Limb (tissue), 2 donors: Measurements from ENCODE around the gene WNT7B.
"Not testable (repeated sequence)": the region's sequence is repeated elsewhere in the genome, so short reads cannot be mapped to it uniquely, and the experiment has no call there.

Source experiments
- DNase-seq, 2 donors: peaks; one replicate each; pipeline ENCODE4 v3.0.0-alpha.2; 2016; ENCODE audit errors: extremely low spot score in 2 of 2

WNT7B gene

GRCh38 chr22:46008836-46009596 is 32.1 kb upstream of the WNT7B start:
- DNase-seq, result no peak

- DNase-seq, result no peak
Measured at GRCh38 chr22:46008291-46008690, 31.3 kb upstream of the WNT7B start.

DNA sequence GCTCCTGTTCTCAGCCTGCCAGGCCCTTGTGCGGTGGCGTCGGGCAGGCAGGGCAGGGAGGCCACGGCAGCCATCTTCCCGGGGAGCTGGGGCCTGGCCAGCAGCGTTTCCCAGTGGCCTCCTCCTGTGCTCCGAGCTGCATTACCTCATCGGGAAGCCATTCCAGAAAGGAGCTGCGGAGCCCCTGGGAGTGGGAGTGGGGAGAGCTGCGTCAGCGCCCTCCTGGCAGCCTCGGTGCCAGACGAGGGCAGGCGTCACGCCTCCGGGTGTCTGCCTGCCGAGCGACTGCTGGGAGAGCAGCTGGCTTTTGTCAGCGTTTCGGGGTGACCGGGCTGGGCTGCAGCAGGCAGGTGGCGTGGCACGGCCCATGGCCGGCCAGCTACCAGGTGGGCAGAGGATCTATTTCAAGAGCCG is 30.9 kb upstream of the WNT7B start:
- peak; percentile 77 to 82 for DNase-seq

DNA sequence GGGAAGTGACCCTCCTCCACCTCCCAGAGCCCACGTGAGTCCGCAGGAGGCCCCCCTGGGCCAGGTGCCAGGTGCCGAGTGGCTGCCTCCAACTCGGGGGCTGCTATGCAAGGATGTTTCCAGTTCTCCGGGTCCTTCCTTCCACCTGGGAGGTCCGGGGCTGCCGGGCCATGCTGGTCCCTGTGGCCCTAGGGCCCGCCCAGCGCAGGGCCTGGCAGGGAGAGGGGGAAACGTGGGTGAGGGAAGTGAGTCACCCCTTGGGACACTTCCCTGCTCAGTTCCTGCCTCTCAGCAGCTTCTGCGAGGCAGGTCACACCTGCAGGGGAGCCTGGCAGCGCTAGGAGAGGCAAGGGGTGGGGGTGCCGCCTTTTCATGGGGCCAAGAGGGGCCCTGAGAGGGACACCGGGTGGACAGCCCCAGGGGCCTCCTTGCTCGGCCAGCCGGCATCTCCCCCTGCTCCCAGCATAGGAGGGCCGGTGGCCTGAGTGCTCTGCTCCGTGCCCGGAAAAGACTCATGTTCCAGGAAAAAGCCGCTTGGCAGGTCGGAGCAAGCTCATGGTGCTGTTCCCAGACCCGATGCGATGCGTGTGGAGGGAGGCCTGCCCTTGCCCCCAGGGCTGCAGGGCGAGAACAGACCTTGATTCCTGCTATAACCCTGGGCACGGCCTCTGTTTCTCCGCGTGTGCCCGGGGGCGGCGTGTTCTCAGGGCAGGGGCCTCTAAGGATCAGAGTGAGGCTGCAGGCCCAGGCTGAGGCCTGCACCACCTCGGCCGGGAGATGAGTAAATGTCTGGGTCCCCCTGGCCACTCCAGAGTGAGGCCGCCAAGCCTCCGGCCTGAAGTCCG is 30.3 kb upstream of the WNT7B start:
- peak in 1 of 2 donors; percentile 60 for DNase-seq

DNA sequence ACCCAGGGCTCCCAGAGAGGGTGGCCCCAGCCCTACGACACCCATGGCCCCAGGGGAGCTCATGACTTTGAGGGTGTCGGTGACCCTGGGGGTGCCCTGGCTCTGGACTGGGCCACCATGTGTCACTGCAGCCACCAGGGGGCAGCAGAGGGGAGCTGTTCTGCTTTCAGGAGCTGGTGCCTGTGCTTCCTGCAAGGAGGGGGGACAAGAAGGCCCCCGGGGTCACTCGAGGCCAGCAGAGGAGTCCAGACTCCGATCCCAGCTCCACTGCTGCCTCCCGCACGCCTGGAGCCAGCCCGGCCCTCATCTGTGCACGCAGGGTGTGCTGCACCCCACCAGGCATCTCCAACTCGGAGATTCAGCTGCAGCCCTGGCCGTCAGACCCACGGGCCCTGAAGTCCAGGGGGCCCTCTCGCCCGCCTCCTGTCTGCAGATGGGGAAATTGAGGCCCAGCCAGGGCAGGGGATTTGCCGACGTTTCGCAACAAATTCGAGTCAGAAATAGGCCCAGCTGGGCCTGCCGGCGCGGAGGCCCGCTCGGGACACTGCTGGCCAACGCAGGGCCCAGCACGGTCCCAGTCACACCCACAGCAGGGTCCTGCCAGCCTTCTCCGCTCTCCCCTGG is 29.5 kb upstream of the WNT7B start:
- DNase-seq, result peak; percentile 80 to 92

- DNase-seq, result not testable (repeated sequence)
Measured at GRCh38 chr22:46005116-46005705, 28.2 kb upstream of the WNT7B start.

DNA sequence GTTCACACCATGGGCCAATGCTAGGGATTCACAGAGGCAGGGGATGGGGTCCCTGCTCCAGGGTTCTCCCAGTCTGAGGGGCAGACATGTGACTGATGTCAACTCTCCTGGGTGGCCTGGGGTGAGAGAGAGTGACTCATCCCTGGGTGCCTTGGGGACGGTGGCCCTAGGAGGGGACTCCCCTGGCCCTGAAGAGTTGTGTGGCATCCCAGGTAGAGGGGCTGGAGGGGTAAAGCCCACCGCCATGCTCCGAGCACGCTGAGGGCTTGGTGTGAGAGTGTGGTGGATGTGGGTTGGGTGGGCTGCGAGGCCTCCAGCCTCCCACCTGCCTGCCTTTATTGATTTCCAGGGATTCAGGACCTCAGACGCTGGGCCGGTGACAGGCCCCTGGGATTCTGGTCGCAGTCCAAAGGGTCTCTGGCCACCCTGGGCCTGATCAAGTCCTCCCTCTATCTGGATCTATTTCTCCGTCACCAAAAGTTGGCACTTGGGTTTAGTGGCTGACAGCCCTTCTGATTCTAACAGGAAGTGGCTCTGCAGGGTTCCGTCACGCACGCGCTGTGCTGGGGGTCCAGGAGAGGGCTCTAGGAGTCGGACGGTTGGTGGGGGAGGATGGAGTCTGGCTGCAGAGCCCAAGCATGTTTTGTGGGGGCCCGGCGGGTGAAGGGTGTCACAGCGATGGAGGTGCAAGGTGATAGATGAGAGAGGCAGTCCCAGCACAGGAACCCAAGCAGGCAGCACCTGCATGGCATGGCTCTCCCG is 27.3 kb upstream of the WNT7B start:
- no peak for DNase-seq

- no peak for DNase-seq
Measured at GRCh38 chr22:46003271-46004091, 26.5 kb upstream of the WNT7B start.

DNA sequence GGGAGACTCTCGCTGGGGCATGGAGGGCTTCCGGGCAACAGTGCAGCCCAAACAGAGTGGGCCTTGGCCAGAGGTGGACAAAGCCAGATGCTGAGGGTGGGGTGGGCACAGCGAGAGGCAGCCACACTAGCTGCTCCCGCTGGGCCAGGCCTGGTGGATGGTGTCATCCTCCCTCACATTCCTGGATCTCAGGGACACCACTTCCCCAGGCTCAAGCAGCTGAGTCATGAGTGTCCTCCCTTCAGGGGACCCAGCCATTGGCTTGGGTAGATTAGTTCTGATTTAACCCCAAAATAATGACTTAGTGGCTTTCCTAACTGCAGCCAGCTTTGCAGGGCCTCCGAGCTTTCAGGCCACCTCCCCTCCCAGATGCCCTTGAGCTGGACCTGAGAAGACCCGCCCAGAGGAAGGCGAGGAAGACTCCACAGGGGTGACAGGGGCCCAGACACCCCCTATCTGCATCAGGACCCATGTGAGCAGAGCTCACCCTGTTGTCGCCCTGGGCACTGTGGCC is 25.9 kb upstream of the WNT7B start:
- DNase-seq, result no peak

DNA sequence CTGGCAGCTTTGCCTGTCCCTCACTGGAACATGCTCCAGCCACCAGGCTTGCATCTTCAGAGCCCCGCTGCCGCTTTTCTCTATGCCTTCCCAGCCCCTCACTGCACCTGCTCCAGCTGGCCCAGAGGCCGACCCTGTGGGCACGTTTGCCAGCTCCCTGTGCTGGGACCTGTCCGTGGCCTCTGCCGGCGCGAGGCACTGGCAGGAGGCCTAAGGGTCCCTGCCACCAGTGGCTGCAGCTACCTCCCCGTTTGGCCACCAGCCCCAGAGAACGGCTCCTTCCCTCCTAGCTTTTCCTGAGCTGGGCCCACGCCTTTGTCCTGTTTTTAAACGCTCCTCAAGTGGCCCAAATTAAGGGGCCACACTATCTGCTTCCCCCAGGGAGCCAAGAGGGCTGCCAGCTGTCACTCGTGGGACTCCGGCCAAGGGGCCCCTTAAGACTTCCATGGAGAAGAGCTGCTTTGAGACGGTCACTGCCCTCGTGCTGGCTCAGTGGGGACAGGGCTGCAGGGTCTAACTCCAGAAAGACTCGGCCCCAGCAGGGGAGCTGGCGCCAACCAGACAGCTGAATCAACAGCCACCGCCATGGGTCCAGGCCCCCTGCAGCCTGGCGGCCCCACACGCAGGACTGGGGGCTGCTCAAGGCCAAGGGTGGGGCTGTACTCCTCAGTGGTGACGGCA is 24.6 kb upstream of the WNT7B start:
- DNase-seq, result peak in 1 of 2 donors; percentile 60

DNA sequence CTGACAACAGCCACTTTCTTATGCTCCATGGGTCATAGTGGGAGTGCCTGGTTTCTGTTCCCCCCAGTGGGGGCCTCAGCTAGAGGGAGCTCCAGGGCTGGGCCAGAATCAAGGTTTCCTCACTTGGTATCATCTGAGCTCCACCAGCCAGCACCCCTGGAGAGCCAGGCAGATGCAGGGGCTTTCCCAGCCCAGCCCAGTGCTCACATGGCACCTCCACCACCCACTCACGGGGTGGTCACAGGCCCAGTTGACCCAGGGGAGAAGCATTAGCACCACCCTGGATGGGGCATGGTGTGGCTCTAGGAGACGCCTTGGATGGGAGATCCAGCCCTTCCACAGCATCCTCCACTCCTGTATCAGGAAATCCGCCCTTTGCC is 24.1 kb upstream of the WNT7B start:
- DNase-seq, result no peak

DNA sequence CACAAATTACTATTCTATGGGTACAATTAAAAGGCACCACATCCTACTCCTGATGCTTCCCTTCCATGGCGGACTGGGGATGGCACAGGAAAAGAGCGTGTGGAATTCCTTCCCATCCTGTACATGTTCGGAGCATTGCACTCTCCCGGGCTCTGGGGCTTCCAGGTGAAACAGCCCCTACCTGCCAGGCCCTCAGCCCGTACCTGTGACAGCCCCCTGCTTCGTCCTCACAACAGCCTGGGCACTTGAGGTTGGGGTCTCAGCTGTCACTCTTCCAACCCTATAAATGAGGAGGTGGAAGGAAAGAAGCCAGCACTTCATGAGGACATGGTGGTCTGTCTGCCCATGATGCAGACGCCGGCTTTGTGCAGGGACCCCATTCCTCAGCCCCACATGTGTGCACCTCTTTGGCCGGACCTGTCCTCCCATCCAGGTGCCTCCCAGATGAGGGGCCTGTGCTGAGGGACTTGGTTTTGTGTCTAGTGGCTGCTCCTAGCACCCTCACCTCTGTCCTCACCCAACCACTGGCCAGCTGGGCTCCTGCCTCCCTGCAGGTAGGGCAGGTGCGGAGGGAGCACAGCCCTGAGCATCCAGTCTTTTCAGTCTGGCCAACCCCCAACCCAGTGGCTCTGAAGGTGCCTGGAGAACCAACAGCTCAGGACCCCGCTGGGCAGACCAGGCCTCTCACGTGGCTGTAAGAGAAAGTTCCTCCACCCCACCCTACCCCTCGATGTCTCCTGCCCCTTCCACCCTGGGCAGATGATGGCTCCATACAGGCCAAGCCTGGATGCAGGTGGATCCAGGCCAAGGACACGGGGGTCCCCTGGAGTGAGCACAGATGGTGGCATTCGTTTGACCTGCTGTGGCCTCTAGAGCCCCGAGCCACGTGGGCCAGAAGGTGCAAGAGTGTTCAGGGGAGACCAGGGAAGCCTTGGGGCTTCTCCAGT is 23.4 kb upstream of the WNT7B start:
- no peak for DNase-seq

- DNase-seq, result no peak
Measured at GRCh38 chr22:45999379-45999971, 22.5 kb upstream of the WNT7B start.

- DNase-seq, result no peak
Measured at GRCh38 chr22:45998638-45999378, 21.8 kb upstream of the WNT7B start.

DNA sequence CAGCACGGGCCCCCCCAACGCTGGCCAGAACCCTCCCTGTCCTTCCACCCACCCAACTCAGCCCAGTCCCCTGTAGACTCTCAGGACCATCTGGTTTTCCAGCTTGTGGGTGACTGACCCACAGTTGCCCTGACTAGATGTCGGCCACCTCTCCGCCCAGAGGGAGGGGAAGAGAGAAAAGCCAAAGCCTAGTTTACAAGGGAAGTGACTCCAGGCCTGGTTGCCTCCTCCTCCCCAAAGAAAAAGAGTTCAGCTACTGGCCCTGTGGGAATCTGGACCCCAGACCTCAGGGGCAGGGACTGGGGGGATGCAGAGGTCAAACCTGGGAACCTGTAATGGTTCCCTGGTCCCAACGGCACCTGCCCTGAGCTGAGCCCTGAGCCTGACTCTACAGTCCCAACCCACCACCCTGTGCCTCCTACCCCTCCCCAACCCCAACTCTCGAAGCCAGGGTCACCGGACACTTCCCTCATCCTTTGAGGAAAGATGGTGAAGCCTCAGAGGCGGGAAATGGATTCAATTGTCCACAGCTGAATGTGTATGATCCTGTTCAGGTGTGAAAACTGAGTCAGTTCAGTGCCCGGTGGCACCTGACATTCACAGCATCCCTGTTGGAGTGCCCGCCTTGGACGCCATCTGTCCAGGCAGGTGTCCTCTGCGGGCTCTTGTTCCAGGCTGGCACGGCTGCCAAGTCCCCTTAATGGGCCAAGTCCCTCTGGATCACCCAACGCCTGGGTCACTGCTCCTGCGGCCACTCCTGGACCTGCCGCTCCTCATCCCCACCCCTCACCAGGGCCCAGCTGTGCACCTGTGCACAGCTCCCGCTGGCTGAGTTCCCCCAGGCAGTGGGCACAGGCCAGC is 21.0 kb upstream of the WNT7B start:
- no peak for DNase-seq

- DNase-seq, result peak; percentile 86 to 87
Measured at GRCh38 chr22:45997077-45997776, 20.3 kb upstream of the WNT7B start.
